ENCODE results near the gene VWF.

VWF gene

GRCh38 chr12:5985471-5985870 lies 139.0 kb downstream of the VWF start:
- DNase-seq (ENCODE audit: low read depth, low spot score), result no peak

GRCh38 chr12:5984873-5985272 lies 139.6 kb downstream of the VWF start:
- DNase-seq (ENCODE audit: low read depth, low spot score), result no peak

DNA sequence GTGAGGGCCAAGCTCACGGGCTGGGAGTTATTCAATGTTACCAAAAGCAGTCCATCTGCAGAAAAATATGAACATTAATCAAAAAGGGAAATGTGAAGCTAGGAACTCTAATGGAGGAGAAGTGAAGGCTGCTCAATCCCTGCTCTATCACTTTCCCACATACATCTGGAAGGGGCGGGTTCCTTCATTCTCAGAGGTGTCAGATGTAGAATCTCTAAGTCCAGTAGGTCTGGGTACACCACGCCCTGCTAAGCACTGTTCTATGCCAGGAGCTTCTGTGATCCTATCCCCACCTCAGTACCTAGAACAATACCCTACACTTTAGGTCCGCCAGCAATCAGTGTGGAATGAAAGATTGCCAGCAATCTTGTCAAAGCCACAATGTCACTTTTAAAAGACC lies 142.4 kb downstream of the VWF start:
- no peak for DNase-seq (ENCODE audit: low read depth, low spot score)

DNA sequence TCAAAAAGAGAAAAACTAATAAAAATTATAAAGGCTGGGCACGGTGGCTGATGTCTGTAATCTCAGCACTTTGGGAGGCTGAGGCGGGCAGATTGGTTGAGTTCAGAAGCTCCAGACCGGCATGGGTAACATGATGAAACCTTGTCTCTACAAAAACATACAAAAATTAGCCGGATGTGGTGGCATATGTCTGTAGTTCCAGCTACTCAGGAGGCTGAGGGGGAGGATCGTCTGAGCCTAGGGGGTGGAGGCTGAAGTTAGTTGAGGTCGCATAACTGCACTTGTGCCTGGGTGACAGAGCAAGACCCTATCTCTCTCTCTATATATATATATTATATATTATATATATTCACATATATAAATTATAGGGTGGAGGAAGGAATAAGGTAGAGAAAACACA lies 146.9 kb downstream of the VWF start:
- no peak for DNase-seq (ENCODE audit: low read depth, low spot score)

GRCh38 chr12:5976711-5977110 lies 147.8 kb downstream of the VWF start:
- no peak for DNase-seq (ENCODE audit: low read depth, low spot score)

GRCh38 chr12:5976196-5976595 lies 148.3 kb downstream of the VWF start:
- DNase-seq (ENCODE audit: low read depth, low spot score), result no peak

- DNase-seq (ENCODE audit: low read depth, low spot score), result no peak
Measured at GRCh38 chr12:5973461-5974115, 150.9 kb downstream of the VWF start.

- DNase-seq (ENCODE audit: low read depth, low spot score), result no peak
Measured at GRCh38 chr12:5972387-5972786, 152.1 kb downstream of the VWF start.

- DNase-seq (ENCODE audit: low read depth, low spot score), result no peak
Measured at GRCh38 chr12:5971194-5971850, 153.1 kb downstream of the VWF start.

GRCh38 chr12:5969974-5970690 lies 154.3 kb downstream of the VWF start:
- DNase-seq (ENCODE audit: low read depth, low spot score), result no peak

DNA sequence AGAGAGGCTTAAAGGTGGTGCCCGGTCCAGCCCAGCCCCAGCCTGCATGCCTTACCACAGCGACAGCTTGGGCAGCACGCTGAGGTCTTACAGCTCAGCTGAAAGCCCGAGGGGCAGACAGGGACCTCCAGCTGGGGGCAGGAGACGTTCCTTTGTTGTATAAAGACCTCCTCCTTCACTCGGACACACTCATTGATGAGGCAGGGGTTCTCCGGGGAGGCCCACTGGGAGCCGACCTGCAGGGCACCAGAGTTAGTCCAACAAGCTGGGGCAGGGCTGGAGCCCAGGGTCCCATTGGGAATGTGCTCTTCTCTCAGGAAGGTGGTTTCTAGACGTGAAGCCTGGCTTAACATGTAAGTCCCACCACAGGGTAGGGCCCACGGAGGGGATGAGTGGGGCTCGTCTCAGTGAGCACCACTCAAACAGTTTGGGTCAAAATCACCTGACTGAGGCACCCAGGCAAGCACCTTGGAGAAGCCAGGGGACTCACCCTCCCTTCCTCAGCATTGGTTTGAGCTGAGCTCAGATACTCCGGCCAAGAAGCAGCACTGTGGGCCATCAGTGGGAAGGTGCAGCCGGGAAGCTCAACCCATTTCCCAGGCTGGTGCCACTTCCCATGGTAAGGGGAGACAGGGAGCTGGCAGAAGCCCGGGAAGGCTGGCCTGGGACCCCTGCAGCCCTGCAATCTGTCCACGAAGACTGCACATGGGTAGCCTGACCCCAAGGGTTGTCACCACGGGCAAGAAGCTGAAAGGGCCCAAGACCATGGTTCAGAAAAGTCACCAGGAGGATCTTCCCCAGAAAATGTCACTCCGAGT lies 155.1 kb downstream of the VWF start:
- DNase-seq (ENCODE audit: low read depth, low spot score), result no peak

- no peak for DNase-seq (ENCODE audit: low read depth, low spot score)
Measured at GRCh38 chr12:5967645-5968415, 156.6 kb downstream of the VWF start.

DNA sequence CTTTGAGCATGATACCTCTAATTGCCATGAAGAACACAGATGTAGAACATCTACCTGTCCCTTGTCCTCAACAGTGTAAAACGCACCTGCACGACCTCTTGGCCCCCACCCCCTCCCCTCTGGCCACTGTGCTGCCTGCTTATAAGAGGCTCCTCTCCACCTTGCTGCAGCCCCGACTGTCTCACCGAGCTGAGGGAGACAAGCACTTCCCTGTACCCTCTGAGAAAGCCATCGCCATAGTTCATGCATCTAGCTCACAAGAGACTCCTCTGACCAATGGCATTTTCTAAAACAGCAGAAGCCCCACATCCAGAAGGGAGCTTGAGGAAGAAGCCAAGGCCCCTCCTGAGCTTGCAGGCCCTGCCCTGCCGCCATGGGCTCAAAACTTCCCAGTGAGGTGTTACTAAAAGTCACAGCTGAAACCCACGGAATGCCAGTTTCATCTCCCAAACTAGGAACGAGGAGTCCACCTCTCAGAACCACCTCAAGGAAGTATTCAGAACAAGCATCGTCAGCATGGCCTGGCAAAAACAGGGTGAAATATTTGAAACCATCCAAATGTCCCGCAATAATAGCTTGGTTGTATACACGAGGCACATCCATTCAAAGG lies 157.9 kb downstream of the VWF start:
- no peak for DNase-seq (ENCODE audit: low read depth, low spot score)

DNA sequence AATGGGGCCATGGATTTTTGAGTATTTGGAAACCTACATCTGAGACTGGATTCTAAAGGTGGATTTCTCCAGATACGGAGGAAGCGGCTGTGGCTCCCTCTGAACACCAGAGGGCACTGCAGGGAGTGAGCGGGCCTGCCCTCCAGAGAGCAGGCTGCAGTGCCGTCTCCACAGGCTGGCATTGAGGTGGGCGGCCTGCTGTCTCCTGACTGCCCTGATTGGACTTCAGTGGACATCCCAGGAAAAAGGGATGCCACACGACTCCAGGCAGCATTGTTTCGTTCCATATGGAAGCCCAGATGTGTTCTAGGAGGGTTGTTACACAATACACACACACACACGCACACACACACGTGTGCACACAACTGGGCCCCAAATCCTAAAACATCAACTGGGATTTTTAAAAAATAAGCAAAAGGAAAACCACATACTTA lies 158.5 kb downstream of the VWF start:
- no peak for DNase-seq (ENCODE audit: low read depth, low spot score)

- DNase-seq (ENCODE audit: low read depth, low spot score), result no peak
Measured at GRCh38 chr12:5964913-5965900, 159.3 kb downstream of the VWF start.

DNA sequence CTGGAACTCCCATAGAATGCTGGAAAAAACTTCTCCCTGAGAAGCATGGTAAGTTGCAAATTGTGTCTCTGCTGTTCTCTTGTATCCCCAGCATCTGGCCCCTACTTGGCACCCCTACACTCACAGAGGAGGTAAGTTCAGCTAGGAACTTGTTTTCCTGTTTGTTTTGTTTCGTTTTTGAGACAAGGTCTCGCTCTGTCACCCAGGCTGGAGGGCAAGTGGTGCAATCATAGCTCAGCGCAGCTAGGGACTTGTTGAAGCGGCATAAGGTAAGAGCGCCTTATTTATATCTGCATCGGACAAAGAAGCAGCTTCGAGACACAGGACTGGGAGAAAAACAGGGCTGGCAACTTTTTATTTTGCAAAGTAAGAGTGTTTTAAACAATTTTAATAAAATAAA lies 161.0 kb downstream of the VWF start:
- no peak for DNase-seq (ENCODE audit: low read depth, low spot score)

DNA sequence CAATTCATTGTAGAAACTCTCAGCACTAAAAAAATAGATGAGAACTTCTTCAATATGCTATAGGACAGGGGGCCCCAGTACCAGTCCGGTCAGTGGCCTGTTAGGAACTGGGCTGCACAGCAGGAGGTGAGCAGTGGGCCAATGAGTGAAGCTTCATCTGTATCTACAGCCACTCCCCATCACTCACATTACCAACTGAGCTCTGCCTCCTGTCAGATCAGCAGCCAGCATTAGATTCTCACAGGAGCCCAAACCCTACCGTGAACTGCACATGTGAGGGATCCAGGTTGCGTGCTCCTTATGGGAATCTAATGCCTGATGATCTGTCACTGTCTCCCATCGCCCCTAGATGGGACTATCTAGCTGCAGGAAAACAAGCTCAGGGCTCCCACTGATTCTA lies 163.7 kb downstream of the VWF start:
- DNase-seq (ENCODE audit: low read depth, low spot score), result no peak

- DNase-seq (ENCODE audit: low read depth, low spot score), result no peak
Measured at GRCh38 chr12:5956987-5957386, 167.5 kb downstream of the VWF start.

DNA sequence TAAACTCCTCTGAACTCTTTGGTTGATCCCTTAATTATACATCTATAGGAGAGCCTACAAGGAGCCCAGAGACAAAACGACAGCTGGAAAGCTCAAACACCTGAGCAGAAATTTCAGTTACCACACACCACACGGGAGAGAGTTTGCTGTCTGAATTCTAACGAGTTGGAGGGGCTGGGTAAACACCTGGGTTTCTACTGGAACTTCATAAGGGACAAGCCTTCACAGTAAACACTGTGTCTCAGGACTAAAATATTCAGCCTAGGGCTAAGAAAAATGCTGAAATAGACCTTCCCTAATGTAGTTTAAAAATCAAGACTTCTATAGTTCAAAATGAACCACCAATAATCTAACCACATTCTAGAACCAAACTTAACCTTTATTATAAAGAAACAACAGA lies 169.8 kb downstream of the VWF start:
- no peak for DNase-seq (ENCODE audit: low read depth, low spot score)
